Measurements from ENCODE around the gene SEC11A.

- TF ChIP-seq POLR2A (IDR thresholded peaks at IDR 0.05) (no peak), CTCF (IDR thresholded peaks at IDR 0.05) (no peak)
Observed at GRCh38 chr15:84764585-84764984, 48.6 kb upstream of the SEC11A start.
